GM12878 (cell line): ENCODE measurements around the gene COX4I2. TPM values are rescaled to one million over a fixed set of nuclear protein-coding genes. Genes with fewer than 3 reads are reported as not detected.
A peak's percentile ranks its signal among the peaks of the same experiment; 100 is the strongest.

Experiments used
- CBX5 ChIP-seq: sonication (generic); IDR thresholded peaks from 2 replicates; pipeline ENCODE4 v1.6.1; 2016; ENCODE audit warnings: low read depth, moderate library complexity, mild to moderate bottlenecking, inconsistent platforms
- CREM ChIP-seq: IDR thresholded peaks from 2 replicates; pipeline ENCODE4 v1.6.1; 2014; ENCODE audit warnings: antibody characterized with exemption, low read depth
- E4F1 ChIP-seq: fragments of 450-650 bp; IDR thresholded peaks from 2 replicates; pipeline ENCODE4 v1.6.1; 2018; ENCODE audit warnings: borderline replicate concordance, mild to moderate bottlenecking; ENCODE audit not compliant: partially characterized antibody
- EED ChIP-seq: sonication (generic); IDR thresholded peaks from 2 replicates; pipeline ENCODE4 v1.6.1; 2016; ENCODE audit warnings: antibody characterized with exemption, low read depth
- IKZF1 ChIP-seq: fragments of 450-650 bp; conservative IDR thresholded peaks from 2 replicates; pipeline ENCODE4 v1.6.1; 2017; ENCODE audit warnings: antibody characterized with exemption, mild to moderate bottlenecking
- IKZF2 ChIP-seq, 2 experiments: fragments of 450-650 bp; IDR thresholded peaks; 2 replicates each; pipeline ENCODE4 v1.6.1; 2017; ENCODE audit warnings: mild to moderate bottlenecking in 2 of 2, moderate library complexity in 2 of 2
- MTA3 ChIP-seq: IDR thresholded peaks from 2 replicates; pipeline ENCODE4 v1.6.1; 2012; ENCODE audit warnings: low read length, inconsistent platforms, borderline replicate concordance
- NKRF ChIP-seq: fragments of 450-650 bp; conservative IDR thresholded peaks from 2 replicates; pipeline ENCODE4 v1.6.1; 2017; ENCODE audit warnings: mild to moderate bottlenecking, moderate library complexity
- PAX5 ChIP-seq: IDR thresholded peaks from 2 replicates; pipeline ENCODE4 v1.6.1; 2011; ENCODE audit warnings: low read depth, low read length, borderline replicate concordance
- POLR2AphosphoS2 ChIP-seq: IDR thresholded peaks from 2 replicates; pipeline ENCODE4 v1.6.1; 2011; ENCODE audit warnings: low read depth, mild to moderate bottlenecking, low read length, improper control_type of control experiment, moderate library complexity
- RELA ChIP-seq: fragments of 450-650 bp; IDR thresholded peaks from 2 replicates; pipeline ENCODE4 v1.8.0; 2014; ENCODE audit warnings: borderline replicate concordance; ENCODE audit not compliant: partially characterized antibody
- SRF ChIP-seq, 2 experiments: IDR thresholded peaks; 2 replicates each; pipeline ENCODE4 v1.6.1; 2011; ENCODE audit warnings: low read depth in 2 of 2, low read length in 2 of 2, mild to moderate bottlenecking in 1 of 2, moderate library complexity in 1 of 2
- SUZ12 ChIP-seq: fragments of 200-600 bp; sonication (generic); IDR thresholded peaks from one replicate; pipeline ENCODE4 v1.6.1; 2018; ENCODE audit warnings: antibody characterized with exemption, mild to moderate bottlenecking; ENCODE audit not compliant: unreplicated experiment
- TCF12 ChIP-seq: IDR thresholded peaks from 2 replicates; pipeline ENCODE4 v1.6.1; 2011; ENCODE audit warnings: low read depth, mild to moderate bottlenecking, low read length
- TCF3 ChIP-seq: IDR thresholded peaks from 2 replicates; pipeline ENCODE4 v1.6.1; 2012; ENCODE audit warnings: low read depth, mild to moderate bottlenecking, low read length, borderline replicate concordance; ENCODE audit not compliant: insufficient read depth
- YBX1 ChIP-seq: fragments of 450-650 bp; IDR thresholded peaks from 2 replicates; pipeline ENCODE4 v1.6.1; 2016; ENCODE audit warnings: antibody characterized with exemption
- ZNF274 ChIP-seq: IDR thresholded peaks from one replicate; pipeline ENCODE4 v1.8.0; 2011; ENCODE audit not compliant: insufficient read length, insufficient read depth
- ZNF384 ChIP-seq: IDR thresholded peaks from 2 replicates; pipeline ENCODE4 v1.6.1; 2012; ENCODE audit warnings: low read depth, mild to moderate bottlenecking, low read length, improper control_type of control experiment, borderline replicate concordance
- ZNF687 ChIP-seq: fragments of 450-650 bp; IDR thresholded peaks from 2 replicates; pipeline ENCODE4 v1.6.1; 2017; ENCODE audit warnings: mild to moderate bottlenecking, moderate library complexity
- polyA plus RNA-seq, 11 experiments: library from polyadenylated mRNA; depleted of rRNA in 4 of 11; unstranded in 6 of 11; stranded (reverse) in 5 of 11; fragments of >200 nt; fragmentation: Nextera tagmentation in 4 of 11; fragmentation: Illumina TruSeq in 1 of 11; extraction: Ambion mirVana in 4 of 11; extraction: Trizol in 1 of 11; gene quantifications; 1 replicate in 1 of 11; 2 replicates in 10 of 11; pipeline versions ENCODE4 v1.2.1 to v1.2.3, GENCODE V29; 2011 to 2016; ENCODE audit warnings: inconsistent platforms in 2 of 11, missing spikeins in 2 of 11, low read depth in 1 of 11
- total RNA-seq, 4 experiments: library from RNA; depleted of rRNA in 3 of 4; stranded (reverse); fragments of >200 nt in 3 of 4; fragmentation: Illumina TruSeq in 1 of 4; extraction: Trizol in 1 of 4; gene quantifications; 2 replicates each; pipeline versions ENCODE4 v1.2.1 to v1.2.3, GENCODE V29; 2013 to 2021
- TF ChIP-seq, protein P1 (sequence below): IDR thresholded peaks from 2 replicates; pipeline ENCODE4 v1.6.1; 2012; ENCODE audit warnings: low read depth, low read length, improper control_type of control experiment

Gene COX4I2
- total and polyA plus RNA-seq, 10 of the 15 experiments (the other 5 are each of a cell fraction or from before 2014, with no cell fraction given) = not detected

GRCh38 chr20:31684153-31685015 lies 46.7 kb downstream of the COX4I2 start (continued):
- TF ChIP-seq EED = peak; percentile 59; the same call in 1 of the 2 replicates
- no peak for TF ChIP-seq ZNF384
- TF ChIP-seq TCF3 = no peak
- TF ChIP-seq, protein P1, sequence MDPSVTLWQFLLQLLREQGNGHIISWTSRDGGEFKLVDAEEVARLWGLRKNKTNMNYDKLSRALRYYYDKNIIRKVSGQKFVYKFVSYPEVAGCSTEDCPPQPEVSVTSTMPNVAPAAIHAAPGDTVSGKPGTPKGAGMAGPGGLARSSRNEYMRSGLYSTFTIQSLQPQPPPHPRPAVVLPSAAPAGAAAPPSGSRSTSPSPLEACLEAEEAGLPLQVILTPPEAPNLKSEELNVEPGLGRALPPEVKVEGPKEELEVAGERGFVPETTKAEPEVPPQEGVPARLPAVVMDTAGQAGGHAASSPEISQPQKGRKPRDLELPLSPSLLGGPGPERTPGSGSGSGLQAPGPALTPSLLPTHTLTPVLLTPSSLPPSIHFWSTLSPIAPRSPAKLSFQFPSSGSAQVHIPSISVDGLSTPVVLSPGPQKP = no peak
- TF ChIP-seq CBX5 = no peak
- TF ChIP-seq E4F1 = no peak
- TF ChIP-seq IKZF1 = peak; percentile 41; the same call in 1 of the 2 replicates
- TF ChIP-seq ZNF687 = peak; percentile 52; the same call in 1 of the 2 replicates
- TF ChIP-seq POLR2AphosphoS2 = no peak
- TF ChIP-seq TCF12 = peak; percentile 58; the same call in 1 of the 2 replicates
- 0 out of 4 replicates have a peak, but pooled peaks of 1 of the 2 experiments have one; percentile 19 for TF ChIP-seq IKZF2 (IDR thresholded peaks at IDR 0.05)
- no peak for TF ChIP-seq RELA
- no peak for TF ChIP-seq YBX1
- TF ChIP-seq ZNF274 = no peak
- no peak for TF ChIP-seq SUZ12
- no peak for TF ChIP-seq CREM
- TF ChIP-seq MTA3 = no peak
- no peak for TF ChIP-seq NKRF
- TF ChIP-seq SRF (IDR thresholded peaks at IDR 0.05; ENCODE audit: low read depth in 2 of 2, low read length in 2 of 2) = no peak
- TF ChIP-seq PAX5 = peak; percentile 89
